Iris pigment epithelial cell (primary cell): ENCODE measurements around the gene KANSL1L.
A peak's percentile ranks its signal among the peaks of the same experiment; 100 is the strongest.
"Not testable (repeated sequence)": the region's sequence is repeated elsewhere in the genome, so short reads cannot be mapped to it uniquely, and the experiment has no call there.

Experiments
- DNase-seq: peaks from one replicate; pipeline ENCODE4 v3.0.0-alpha.2; 2011; ENCODE audit warnings: low read depth

The KANSL1L gene

GRCh38 chr2:210171309-210172218, at the start of gene KANSL1L:
Gene KANSL1L, minus strand, starts transcription at chr2:210171409. Its CDS starts 16,827 bp downstream, at chr2:210154582.
- DNase-seq, result peak; percentile 97

GRCh38 chr2:210215120-210215519, 43.9 kb upstream of the KANSL1L start:
- DNase-seq, result no peak

GRCh38 chr2:210210185-210210584, 39.0 kb upstream of the KANSL1L start:
- no peak for DNase-seq

GRCh38 chr2:210207929-210208328, 36.7 kb upstream of the KANSL1L start:
- DNase-seq, result no peak

GRCh38 chr2:210203558-210203957, 32.3 kb upstream of the KANSL1L start:
- DNase-seq, result no peak

GRCh38 chr2:210203147-210203546, 31.9 kb upstream of the KANSL1L start:
- DNase-seq, result no peak

GRCh38 chr2:210199854-210200253, 28.6 kb upstream of the KANSL1L start:
- DNase-seq, result no peak

GRCh38 chr2:210199186-210199765, 28.1 kb upstream of the KANSL1L start:
- DNase-seq, result peak; percentile 33

GRCh38 chr2:210198326-210198725, 27.1 kb upstream of the KANSL1L start:
- DNase-seq, result peak; percentile 45

GRCh38 chr2:210197720-210198119, 26.5 kb upstream of the KANSL1L start:
- DNase-seq, result no peak

- peak; percentile 57 for DNase-seq
Observed at GRCh38 chr2:210195101-210195852, 24.1 kb upstream of the KANSL1L start.

- no peak for DNase-seq
Observed at GRCh38 chr2:210190345-210190744, 19.1 kb upstream of the KANSL1L start.

- no peak for DNase-seq
Observed at GRCh38 chr2:210189452-210190138, 18.4 kb upstream of the KANSL1L start.

- peak; percentile 5 for DNase-seq
Observed at GRCh38 chr2:210188755-210189154, 17.5 kb upstream of the KANSL1L start.

- DNase-seq, result no peak
Observed at GRCh38 chr2:210188190-210188589, 17.0 kb upstream of the KANSL1L start.

- DNase-seq, result not testable (repeated sequence)
Observed at GRCh38 chr2:210183936-210184335, 12.7 kb upstream of the KANSL1L start.

GRCh38 chr2:210181606-210182088, 10.4 kb upstream of the KANSL1L start:
- not testable (repeated sequence) for DNase-seq

GRCh38 chr2:210181033-210181605, 9.9 kb upstream of the KANSL1L start:
- not testable (repeated sequence) for DNase-seq

GRCh38 chr2:210180477-210180876, 9.3 kb upstream of the KANSL1L start:
- no peak for DNase-seq

GRCh38 chr2:210179351-210179990, 8.3 kb upstream of the KANSL1L start:
- no peak for DNase-seq

- DNase-seq, result no peak
Observed at GRCh38 chr2:210177769-210178168, 6.6 kb upstream of the KANSL1L start.
